Measurements from ENCODE around the gene SLC12A7. TPM values are rescaled to one million over a fixed set of nuclear protein-coding genes. Genes with fewer than 3 reads are reported as not detected.

The SLC12A7 gene
- total RNA-seq, 2 donors from 2014 or later, result 18.4 to 34.6 TPM

DNA sequence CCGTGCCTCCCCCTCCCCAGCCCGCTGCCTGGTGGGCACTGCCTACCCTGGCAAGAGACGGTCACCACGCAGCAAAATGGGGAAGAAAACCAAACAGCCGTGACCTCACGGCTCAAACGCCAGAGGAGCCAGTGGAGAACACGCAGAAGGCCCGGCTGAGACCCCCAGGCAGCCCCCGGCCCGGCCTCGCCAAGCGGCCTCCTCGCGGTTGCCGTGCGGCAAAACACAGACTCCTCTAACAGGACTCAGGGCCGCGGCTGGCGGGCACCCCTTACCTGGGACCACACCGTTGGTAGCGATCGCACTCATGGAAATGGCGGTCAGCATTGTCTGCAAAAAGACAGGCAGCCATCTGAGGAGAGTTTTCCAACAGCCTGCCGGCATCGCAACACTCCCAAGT is 23.8 kb downstream of the SLC12A7 start:
- Histone ChIP-seq H3K9me3 (no peaks in the 10 kb centered on the region), H3K27ac (no peak overlapping the region), H3K4me3 (no peak overlapping the region), H3K36me3 (peaks cover 14% of the 10 kb centered on the region), H3K27me3 (replicated peaks; ENCODE audit: insufficient read depth) (no peaks in the 10 kb centered on the region), H3K4me1 (ENCODE audit: control insufficient read depth in 1 of 2, low read depth in 2 of 2) (no peaks in the 10 kb centered on the region)
- no peak for DNase-seq (ENCODE audit: low spot score)
- no peak for ATAC-seq (ENCODE audit: insufficient number of reproducible peaks, low FRiP score, low read depth)
- TF ChIP-seq, protein P1, sequence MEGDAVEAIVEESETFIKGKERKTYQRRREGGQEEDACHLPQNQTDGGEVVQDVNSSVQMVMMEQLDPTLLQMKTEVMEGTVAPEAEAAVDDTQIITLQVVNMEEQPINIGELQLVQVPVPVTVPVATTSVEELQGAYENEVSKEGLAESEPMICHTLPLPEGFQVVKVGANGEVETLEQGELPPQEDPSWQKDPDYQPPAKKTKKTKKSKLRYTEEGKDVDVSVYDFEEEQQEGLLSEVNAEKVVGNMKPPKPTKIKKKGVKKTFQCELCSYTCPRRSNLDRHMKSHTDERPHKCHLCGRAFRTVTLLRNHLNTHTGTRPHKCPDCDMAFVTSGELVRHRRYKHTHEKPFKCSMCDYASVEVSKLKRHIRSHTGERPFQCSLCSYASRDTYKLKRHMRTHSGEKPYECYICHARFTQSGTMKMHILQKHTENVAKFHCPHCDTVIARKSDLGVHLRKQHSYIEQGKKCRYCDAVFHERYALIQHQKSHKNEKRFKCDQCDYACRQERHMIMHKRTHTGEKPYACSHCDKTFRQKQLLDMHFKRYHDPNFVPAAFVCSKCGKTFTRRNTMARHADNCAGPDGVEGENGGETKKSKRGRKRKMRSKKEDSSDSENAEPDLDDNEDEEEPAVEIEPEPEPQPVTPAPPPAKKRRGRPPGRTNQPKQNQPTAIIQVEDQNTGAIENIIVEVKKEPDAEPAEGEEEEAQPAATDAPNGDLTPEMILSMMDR (IDR thresholded peaks at IDR 0.05), result no peak

DNA sequence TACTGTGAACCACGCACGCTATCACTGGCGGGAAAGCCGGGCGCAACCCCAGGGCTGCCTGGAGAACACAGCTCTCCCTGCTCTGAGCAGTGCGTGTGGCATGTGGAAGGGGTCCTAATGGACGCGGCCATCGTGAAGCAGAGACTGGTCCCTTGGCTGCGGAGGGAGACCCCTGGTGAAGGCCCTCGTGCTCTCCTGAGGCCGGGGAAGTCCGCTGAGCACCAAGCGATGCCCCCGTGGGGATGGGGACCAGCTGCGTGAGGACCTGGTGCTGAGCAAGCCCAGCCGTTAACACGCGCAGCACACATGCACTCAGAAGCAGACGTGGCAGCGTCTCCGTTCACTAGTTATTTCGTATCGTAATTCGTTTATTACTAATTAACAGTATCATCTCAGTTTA is 24.4 kb downstream of the SLC12A7 start:
- Histone ChIP-seq H3K4me1 (ENCODE audit: control insufficient read depth in 1 of 2, low read depth in 2 of 2) (no peaks in the 10 kb centered on the region), H3K9me3 (no peaks in the 10 kb centered on the region), H3K36me3 (peaks cover 11% of the 10 kb centered on the region), H3K27me3 (replicated peaks; ENCODE audit: insufficient read depth) (no peaks in the 10 kb centered on the region), H3K27ac (no peak overlapping the region), H3K4me3 (no peak overlapping the region)
- TF ChIP-seq, protein P1 (IDR thresholded peaks at IDR 0.05), result no peak
- DNase-seq (ENCODE audit: low spot score) (no peak), ATAC-seq (ENCODE audit: insufficient number of reproducible peaks, low FRiP score, low read depth) (no peak)

DNA sequence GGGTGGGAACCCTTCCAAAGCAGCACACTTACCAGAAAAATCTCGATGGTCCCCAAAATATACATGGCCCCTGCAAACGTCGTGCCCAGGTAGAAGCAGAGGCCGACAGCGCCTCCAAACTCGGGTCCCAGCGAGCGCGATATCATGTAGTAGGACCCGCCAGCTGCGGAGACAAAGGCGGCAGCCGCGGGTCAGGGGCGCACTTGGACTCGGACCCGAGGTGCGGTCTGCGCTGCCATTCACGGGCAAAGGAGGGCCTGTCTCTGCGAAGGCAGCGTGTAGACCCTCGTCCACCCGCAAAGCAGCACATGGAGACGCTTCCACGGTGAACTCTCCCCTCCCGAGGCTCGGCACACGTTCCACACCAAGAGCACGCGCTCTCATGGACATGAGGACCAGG is 25.0 kb downstream of the SLC12A7 start:
- no peak for ATAC-seq (ENCODE audit: insufficient number of reproducible peaks, low FRiP score, low read depth)
- Histone ChIP-seq H3K36me3 (peaks cover 11% of the 10 kb centered on the region), H3K9me3 (no peaks in the 10 kb centered on the region), H3K4me1 (ENCODE audit: control insufficient read depth in 1 of 2, low read depth in 2 of 2) (no peaks in the 10 kb centered on the region), H3K27ac (no peak overlapping the region), H3K4me3 (no peak overlapping the region), H3K27me3 (replicated peaks; ENCODE audit: insufficient read depth) (no peaks in the 10 kb centered on the region)
- no peak for DNase-seq (ENCODE audit: low spot score)
- TF ChIP-seq, protein P1 (IDR thresholded peaks at IDR 0.05), result no peak

DNA sequence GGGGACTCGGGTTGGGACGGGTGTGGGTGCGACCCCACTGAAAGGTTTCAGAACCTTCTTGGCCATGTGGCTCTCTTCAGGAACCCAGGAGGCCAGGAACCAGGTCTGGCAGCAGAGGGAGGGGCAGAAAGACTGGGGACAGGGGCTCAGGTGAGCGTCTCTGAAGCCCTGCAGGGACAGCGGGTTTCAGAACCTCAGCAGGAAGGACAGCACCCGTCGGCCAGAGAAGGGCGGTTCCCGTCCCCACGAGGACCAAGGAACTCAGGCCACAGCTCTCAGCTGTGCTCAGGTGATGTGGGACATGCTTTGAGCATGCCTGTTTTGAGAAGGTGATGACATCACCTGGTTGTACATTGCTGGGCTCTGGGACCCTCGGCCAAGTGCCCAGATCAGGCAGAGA is 25.7 kb downstream of the SLC12A7 start:
- no peaks in the 10 kb centered on the region for H3K9me3 ChIP-seq
- H3K27me3 ChIP-seq (replicated peaks; ENCODE audit: insufficient read depth), result no peaks in the 10 kb centered on the region
- peaks cover 11% of the 10 kb centered on the region for H3K36me3 ChIP-seq
- ATAC-seq (ENCODE audit: insufficient number of reproducible peaks, low FRiP score, low read depth), result no peak
- H3K4me1 ChIP-seq (ENCODE audit: control insufficient read depth in 1 of 2, low read depth in 2 of 2), result no peaks in the 10 kb centered on the region
- no peak overlapping the region for H3K27ac ChIP-seq
- no peak for DNase-seq (ENCODE audit: low spot score)
- TF ChIP-seq, protein P1 (IDR thresholded peaks at IDR 0.05), result no peak
- H3K4me3 ChIP-seq, result no peak overlapping the region

DNA sequence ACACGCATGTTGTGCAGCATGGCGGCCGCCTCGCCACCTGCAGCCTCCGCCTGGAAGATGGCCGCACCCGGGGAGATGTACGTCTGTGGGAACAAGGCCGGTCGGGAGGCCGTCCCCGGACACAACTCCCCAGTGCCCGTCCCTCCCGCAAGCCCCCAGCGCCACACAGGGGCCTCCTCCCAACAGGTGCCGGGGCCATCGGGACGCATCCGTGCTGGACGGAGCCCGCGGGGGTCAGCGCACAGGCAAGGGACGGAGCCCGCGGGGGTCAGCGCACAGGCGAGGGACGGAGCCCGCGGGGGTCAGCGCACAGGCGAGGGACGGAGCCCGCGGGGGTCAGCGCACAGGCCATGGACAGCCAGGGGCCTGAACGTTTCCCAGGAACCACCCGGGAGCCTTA is 26.5 kb downstream of the SLC12A7 start:
- no peaks in the 10 kb centered on the region for H3K9me3 ChIP-seq
- H3K36me3 ChIP-seq, result peaks cover 11% of the 10 kb centered on the region
- H3K4me3 ChIP-seq, result no peak overlapping the region
- H3K27ac ChIP-seq, result no peak overlapping the region
- DNase-seq (ENCODE audit: low spot score) (no peak), ATAC-seq (ENCODE audit: insufficient number of reproducible peaks, low FRiP score, low read depth) (no peak)
- no peaks in the 10 kb centered on the region for H3K27me3 ChIP-seq (replicated peaks; ENCODE audit: insufficient read depth)
- no peaks in the 10 kb centered on the region for H3K4me1 ChIP-seq (ENCODE audit: control insufficient read depth in 1 of 2, low read depth in 2 of 2)
- TF ChIP-seq, protein P1 (IDR thresholded peaks at IDR 0.05), result no peak
